NCI-H2029 (cell line): Measurements from ENCODE around the gene LDB2.

Experiments used
- DNase-seq: peaks from one replicate; lab custom pipeline; 2025; lab: John Stamatoyannopoulos, UW

LDB2 gene

DNA sequence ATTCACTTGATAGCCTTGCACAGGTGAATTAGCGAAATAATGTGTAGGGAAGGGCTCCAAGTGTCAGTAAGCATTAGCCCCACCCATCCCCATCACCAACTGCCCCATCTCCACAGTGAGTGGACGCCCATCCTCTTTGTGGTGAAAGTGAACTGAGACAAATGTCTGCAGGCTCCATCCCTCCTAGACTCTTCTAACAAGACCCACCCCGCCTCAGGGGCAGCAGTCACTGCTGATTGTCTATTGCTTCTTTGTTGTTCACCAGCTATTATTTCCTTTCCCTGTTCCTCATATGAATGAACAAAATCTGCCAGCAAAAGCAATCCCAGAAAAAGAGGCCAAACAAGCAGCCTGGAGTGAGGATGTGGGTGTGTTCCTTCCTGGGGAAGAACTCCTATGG, 96.4 kb downstream of the LDB2 start:
- DNase-seq: no peak

DNA sequence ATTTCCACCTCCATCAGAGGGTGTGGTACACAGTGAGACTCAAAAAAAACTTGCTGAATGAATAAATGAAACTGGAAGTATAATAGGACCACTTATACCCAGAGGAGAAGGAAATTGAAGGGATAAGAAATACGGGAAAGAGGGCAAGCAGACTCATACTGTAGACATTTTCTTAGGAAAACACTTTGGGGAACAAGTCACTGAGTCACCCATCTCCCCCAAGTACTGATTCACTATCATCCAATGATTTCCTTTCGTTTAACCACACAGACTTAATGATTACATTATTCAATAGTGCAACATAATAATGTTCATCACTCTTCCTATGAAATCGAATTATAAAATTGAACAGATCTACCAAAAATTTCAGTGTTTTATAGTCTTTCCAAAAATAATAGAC, 97.1 kb downstream of the LDB2 start:
- no peak for DNase-seq

DNA sequence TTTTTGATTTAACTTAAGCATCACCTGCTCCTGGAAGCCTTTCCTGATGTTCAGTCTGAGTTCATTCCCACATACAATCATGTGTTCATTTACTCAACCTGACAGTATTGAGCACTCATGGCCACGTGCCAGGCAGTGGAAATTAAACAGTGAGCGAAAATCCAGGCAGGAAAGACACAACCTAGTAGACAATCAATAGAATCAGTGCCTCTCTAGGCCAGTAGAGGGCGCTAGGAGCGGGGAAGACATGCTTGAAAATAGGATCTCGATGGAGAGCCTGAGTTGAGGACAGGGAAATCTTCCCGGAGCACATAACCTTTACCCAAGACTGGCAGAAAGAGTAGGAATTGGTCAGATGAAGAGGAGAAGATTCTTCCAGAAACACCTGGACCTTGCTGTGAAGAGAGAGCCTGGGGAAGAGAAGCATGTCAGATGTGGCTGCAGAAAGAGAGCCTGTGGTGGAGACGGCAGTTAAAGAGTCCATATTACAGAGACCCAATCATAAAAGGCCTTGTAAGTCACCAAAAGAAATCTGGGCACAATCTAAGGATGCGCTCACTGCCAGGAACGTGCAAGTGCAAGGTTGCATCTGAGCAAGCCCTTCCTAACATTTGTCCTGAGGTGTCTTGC, 103.5 kb downstream of the LDB2 start:
- no peak for DNase-seq

DNA sequence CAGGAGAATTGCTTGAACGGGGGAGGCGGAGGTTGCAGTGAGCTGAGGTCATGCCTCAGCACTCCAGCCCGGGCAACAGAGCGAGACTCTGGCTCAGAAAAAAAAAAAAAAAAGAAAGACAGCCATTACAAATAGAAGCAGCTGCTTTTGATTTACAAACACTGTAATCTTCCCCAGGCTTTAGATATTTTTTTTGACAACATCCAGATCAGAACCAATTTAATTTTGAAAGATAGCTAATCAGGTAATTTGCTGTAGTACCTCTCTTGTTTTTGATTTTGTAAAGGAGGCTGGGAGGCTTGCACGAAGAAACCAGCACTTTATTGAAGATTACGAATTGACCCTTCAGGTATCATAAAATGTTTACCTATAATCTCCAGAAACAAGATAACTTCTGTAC, 107.0 kb downstream of the LDB2 start:
- no peak for DNase-seq

DNA sequence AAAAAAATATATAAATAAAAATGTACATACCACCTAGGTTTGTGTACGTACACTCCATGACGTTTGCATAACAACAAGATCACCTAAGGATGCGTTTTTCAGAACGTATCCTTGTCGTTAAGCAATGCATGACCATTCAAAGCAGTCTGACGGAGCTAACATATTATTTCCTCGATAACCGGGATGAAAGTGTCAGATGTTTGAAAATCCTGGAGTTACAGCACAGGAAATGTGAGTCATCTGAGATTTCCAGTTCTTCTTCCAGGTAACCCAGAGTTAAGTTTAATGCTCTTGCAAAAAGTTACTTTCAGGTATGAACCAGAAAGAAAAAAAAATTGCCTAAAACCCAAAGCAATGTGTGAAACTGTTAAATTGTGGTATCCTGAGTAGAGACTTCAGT, 107.9 kb downstream of the LDB2 start:
- no peak for DNase-seq

DNA sequence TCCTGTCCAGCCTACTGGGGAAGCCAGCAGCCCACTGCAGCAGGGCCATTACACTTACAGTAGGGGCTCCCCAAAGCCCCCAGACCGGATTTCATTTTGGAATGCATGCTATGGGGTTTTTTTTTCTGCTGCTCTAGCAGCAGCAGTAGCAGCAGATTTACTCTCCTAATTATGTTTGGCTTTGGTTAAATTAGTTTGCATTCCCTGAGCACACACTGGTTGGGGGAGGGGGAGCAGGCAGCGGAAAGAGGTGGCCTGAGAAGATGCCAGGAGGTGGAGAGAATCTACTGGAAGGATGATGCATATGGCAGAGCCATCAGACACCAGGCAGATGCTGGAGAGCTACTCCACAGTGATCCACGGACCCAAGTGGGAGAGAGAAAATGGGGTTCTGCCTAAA, 109.6 kb downstream of the LDB2 start:
- DNase-seq: no peak

DNA sequence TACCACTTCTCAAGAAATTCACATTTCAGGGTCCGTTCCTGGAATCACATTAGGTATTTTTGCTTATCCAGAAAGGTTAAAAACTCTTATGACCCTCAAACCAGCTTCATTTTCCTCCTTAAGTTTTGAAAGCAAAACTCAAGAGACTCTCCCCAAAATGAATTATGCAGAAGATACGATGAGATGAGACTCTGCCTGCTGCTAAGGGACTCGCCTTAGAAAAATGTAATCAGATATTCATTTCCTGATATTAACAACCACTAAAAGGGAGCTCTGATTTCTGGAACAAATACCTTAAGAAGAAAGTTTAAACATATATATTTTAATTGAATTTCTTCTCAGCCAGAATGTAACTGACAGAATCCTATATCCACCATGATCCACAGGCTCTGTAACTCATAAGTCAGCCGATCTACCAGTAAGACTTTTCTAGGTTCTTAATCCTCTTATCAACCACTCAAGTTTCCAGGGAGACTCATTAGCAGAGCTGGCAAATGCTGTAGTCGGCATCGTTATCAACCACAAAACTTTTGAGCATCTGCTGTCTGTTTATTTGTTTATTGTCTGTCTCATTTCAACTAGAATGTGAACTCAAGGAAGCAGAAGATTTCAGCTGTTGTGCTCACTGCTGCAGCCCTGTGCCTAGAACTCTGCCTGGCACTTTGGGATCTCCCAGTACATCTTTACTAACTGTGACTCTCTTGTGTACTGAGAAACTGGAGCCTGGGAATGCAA, 112.5 kb downstream of the LDB2 start:
- no peak for DNase-seq

DNA sequence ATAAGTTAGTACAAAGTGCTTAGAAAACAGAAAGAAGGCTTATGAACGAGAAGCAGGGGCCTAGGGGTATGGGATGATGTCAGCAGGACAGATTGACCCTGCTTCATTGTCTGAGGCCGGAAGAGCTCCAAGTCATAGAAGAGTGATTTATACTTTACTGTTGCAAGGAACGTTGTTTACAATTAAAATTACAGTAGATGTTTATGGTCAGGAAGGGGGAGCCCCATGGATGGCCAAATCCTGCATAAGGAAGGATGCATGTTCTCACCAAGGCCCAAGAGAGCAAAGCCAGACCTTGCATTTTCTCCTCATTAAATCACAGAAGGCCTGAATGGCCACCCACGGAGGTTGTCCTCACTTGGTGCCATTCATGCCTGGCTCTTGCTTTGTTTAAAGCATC, 115.3 kb downstream of the LDB2 start:
- DNase-seq: no peak

DNA sequence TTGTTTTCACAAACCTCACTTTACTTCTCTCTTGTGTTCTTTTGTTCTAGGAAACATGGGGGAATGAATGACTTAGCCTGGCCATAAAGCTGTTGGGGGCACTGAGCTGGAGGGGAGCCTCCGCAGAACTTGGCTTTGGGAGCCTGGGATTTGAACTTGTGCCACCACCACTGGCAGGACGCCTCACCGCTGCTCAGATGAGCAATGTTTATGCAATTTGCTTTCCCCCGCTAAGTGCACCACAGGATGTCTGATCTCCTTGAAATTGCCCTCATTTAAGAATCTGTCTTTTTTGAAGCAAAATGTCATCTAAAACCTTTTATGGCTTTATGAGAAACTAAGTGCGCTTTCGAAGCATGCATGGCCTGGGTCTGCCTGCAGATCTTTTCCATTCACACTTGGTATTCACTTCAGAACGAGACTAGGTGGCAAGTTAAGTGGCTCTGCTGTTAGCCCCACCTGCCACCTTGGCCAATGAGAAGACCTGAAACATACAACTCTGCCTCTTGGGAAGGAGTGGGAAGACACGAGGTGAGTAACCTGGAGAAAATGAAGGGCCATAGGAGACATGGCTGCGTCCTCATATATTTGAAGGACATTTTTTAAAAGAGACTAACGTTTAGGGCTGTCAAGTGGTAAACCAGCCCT, 119.3 kb downstream of the LDB2 start:
- no peak for DNase-seq

DNA sequence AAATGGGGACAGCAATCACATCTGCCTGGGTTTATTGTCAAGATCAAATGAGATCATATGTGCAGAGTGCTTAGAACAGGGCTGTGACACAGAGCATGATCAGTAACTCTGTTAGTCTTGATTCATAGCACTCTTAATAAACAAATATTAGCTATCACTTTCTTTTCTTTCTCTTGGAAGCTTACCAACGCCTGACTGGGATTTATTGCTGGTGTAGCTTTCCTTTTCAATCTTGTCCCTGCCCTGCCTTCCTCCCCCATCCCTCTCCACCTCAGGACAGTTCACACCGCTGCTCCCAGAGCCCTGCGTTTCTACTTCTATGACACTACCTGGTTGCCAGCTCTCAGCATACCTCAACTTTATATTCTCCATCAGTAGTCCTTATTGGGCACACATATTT, 120.7 kb downstream of the LDB2 start:
- no peak for DNase-seq

DNA sequence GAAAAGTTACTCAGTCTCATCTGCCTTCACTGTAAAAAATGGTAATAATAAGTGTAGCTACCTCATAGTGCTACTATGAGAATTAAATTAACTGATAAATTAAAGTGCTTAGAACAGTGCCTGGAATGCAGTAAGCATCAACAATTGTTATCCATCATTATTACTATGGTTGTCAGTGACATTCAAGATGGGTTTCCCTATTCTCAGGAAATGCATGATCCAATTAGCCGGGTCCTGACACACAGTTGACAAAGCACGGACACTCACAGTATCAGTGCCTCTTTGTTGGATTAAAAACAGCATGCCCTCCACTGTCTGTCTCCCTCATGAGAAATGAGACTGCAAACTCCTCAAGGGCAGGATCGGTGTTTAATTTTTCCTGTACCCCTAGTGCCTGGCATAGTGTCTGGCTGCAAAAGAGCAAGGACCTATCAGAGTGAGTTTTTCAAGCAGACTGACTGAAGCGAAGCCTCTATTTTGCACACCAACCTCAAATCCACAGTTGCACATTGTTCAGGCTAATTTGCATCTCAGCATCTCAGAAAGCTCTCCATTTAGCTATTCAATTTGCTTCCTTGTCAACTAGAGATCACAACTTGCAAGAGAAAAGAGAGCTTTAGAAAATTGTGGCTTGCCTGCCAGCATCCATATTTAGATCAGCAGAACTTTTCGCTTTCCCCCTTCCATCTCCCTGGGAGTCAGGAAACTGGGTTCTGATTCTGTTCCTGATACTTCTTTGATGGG, 122.9 kb downstream of the LDB2 start:
- no peak for DNase-seq

DNA sequence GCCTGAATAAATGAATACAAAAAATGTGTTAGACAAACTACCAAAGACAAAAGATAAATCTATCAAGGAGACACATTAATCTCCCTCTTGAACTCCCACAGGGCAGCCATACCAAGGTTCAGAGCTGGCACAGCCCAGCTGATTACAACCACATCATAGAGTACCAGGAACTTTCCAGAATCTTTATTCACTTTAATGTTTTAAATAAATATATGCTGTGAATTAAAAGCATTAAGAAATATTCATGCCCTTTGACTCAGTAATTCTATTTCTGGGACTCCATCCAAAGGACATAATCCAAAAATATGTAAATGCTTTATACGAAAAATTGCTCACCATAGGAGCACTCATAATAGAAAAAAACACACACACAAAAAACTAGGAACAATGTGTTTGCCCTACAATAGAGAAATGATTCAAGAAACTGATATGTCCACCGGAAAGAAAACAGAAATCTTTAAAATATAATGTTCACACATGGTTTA, 126.0 kb downstream of the LDB2 start:
- DNase-seq: no peak

DNA sequence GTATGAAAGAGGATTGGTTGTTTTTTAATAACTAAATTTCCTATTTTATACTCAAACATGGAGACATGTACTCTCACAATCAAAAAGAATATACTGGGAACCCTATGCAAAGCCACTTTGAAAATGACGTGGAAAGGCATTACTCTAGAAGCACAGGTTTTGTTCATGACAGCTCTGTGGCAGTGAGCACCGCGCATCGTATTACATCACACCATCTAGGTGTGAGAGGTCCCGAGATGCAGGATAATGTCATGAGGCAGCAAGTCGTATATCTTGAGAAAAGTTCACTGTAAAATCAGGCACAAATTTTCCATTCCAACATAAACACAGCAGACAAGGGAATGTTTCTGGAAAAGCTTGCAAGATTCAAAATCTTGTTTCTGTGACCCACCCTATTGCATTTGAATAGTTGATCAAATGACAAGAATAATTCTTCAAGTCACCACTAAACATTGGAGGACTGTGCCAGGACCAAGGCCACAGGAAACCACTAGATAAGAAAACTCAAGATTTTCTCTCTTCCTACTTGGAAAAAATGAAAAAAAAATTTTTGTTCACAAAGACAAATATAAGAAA, 127.6 kb downstream of the LDB2 start:
- no peak for DNase-seq

DNA sequence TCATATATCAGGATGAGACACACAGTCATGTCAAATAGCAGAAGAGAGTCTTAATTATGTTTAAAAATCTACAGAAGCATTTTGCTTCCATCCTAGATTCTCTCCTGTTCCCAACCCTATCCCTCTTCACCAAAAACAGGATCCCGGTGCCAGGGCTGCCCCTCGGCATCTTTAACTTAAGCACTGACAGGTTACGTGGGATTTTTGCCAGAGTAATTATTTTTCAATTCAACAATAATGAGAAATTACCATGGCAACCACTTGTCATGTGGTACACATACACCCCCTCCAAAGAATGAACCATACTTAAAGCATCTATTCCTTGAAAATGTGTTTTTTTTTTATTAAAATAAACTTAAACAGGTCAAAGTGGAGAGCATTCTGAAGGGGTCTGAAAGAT, 130.6 kb downstream of the LDB2 start:
- no peak for DNase-seq

DNA sequence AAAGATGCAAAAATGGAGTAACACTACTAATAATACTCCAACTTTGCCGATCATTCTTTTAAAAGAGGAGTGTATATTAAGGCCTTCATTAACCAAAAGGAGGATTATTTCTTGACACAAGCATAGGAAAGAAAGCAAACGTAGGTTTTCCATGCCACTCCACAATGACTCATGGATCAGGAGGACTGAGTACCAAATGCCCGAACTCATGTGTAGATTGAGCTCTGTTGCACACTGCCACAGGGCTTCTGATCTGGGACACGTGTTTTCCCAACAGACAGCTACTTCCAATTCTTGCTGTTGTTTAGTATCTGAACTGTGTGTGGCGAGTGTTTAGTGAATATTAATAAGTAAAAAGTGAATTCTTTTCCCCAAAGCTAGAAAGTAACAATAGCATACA, 131.2 kb downstream of the LDB2 start:
- no peak for DNase-seq

DNA sequence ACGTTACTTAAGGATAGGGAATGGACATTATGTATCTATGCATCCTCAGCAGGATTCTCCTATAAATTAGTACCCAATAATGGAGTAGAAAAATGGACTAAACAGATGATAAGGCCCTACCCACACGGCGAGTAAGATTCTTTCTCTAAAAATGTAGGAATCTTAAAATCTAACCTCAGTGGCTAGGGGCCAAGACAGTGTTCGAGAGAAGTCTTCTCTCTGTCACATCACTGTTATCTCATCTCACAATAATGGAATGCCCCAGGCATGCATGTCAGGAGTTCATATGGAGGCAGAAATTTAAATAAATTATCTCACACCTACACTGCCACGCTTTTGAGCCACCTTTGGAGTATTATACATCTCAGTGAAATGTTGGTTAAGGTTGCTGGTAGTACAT, 132.9 kb downstream of the LDB2 start:
- DNase-seq: no peak

DNA sequence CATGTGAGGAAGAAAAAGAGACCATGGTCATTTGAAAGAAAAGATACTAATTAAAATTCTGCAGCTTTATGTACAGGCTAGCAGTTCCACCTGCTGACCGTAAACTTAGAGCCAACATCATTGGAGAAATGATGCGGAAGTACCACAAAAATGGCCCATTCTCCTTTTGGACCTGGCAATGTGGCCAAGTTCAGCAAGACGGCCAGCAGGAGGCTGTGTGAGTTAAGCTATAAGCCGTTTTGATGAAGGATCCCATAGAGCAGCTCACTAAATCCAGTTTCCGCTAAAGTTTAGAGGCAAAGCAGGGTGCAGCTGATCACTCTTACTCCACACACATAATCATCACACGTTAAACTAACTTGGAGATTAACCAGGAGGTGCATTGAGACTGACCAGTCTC, 133.8 kb downstream of the LDB2 start:
- no peak for DNase-seq

DNA sequence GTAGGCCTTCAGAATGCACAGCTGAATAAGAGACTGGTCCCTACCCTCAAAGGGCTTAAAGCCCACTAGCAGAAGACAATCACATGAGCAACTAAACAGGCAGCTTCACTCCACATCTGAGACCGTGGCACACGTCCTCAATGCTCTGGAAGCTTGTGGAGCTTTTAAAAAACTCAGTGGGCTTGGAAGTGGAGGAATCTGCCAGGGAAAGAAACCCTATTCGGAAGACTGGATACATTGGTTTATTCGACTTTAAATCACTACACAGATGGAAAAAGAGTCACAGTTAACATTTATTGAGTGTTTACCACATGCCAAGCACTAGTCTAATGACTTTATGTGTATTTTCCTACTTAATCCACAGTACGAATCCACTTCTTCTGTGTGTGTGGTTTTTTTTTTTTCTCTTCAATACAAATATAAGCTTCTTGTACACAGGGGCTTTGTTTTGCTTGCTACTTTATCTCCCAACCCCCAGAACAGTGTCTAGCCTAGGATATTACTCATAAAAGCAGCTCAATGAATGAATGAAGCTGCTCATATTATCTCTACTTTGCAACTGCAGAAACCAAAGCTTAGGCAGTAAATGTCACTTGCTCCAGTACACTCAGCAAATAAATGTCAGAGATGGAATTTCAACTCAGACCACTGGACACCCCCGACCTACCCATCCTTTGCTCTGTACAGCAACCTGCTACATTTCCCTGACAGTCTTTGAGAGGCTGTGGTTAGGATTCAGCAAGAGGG, 137.7 kb downstream of the LDB2 start:
- no peak for DNase-seq

DNA sequence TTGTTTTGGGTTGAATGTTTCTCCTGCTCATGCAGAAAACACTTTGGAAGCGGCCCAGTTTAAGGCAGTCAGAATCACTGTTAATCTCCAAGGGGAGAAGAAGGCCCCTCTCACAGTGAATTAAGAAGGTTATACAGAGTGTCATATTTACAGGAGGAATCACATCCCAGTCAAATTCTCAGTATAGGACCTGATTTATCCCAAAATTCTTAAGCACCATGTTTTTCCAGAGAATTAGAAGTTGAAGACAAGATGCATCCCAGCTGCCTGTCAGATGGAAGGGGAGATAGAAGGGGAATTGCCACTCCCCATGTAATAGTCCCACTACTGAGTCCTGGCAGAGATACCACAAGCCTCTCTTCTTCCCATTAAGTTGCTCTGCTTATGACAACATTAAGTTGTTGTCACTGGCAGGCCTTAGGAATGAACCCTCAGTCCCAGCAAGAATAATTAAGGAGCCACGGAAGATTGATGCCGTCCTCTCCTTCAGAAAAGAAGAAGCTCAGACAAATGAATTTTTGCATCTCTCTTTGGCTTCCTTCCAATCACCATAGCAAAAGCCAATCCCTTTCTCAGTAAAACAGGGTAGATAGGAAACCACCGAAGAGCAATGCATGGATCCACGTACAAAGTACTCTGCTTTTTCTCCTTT, 138.4 kb downstream of the LDB2 start:
- no peak for DNase-seq

DNA sequence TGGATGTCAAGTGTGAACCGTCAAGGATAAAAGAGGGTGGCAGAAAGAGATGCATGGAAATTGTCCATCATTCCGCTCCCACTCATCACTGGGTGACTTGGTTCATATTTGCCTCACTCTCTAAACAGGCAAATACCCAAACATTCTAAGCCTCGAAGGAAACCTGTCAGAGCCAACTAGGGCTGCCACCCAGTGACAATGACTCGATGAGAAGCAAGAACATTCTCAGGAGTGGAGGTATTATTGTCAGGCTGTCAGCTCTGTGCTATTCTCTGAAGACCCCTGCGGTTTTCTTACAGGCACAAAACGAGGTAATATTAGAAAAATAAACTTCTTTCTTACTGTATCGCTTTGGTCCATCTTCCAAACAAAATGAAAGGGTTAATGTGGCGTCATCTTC, 139.6 kb downstream of the LDB2 start:
- no peak for DNase-seq

DNA sequence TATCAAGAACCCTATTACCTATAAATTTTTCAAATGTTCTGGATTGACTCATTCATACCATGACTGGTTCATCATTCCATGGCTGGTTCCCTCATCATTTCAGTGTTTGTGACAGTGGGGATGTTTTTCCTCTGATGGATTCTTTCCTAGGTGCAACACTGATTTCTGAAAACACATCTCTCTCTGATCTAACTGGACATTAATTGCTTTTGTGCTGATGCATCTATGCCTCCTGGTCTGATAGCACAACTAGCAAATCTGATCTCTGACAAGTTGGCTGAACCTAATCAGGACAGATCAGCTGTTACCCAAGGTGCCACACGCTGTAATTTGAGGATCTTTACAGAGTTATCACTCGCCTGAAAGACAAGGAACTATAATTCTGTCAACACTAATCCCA, 140.2 kb downstream of the LDB2 start:
- no peak for DNase-seq
